Endothelial cell of umbilical vein (primary cell): Measurements from ENCODE around the gene PSMD14. TPM values are rescaled to one million over a fixed set of nuclear protein-coding genes. Genes with fewer than 3 reads are reported as not detected.

Source experiments
- BruUV-seq: library from RNA; stranded (reverse); fragments of 400-500 nt; replicated peaks from 2 replicates; lab custom pipeline; 2021; lab: Mats Ljungman, UMichigan
- CTCF ChIA-PET: fragments of 300-600, 350-600 bp; sonication (Branson Sonifier 250); formaldehyde crosslinking; loops from one replicate; lab custom pipeline; 2021; ENCODE audit warnings: antibody characterized with exemption, inconsistent platforms; lab: Charles Lee
- POLR2A ChIA-PET: fragments of 300-600, 350-600 bp; sonication (Branson Sonifier 250); formaldehyde crosslinking; loops from one replicate; lab custom pipeline; 2021; ENCODE audit warnings: antibody characterized with exemption, inconsistent platforms; lab: Charles Lee
- DNase-seq: peaks from one replicate; pipeline ENCODE4 v3.0.0-alpha.2; 2011; ENCODE audit warnings: low read depth, low spot score
- FAIRE-seq: peaks from 2 replicates; lab custom pipeline; 2011; peaks lifted over from hg19 to GRCh38; lab: Jason Lieb, UNC
- H2AFZ ChIP-seq: 2 replicates; pipeline ENCODE4 v1.6.0; 2012; ENCODE audit warnings: low read depth, low read length, control low read depth, inconsistent platforms
- H3K27ac ChIP-seq: 2 replicates; pipeline ENCODE4 v1.5.1; 2011; ENCODE audit warnings: low read depth, mild to moderate bottlenecking, control low read depth, low read length, moderate library complexity; ENCODE audit not compliant: insufficient read depth
- H3K27me3 ChIP-seq, 2 experiments: 2 replicates each; pipeline versions ENCODE4 v1.6.0 to v1.6.1; 2011; ENCODE audit warnings: low read length in 2 of 2, mixed read lengths in 1 of 2; ENCODE audit not compliant: control insufficient read depth in 2 of 2, insufficient read depth in 2 of 2
- H3K36me3 ChIP-seq, 2 experiments: 2 replicates in 1 of 2; 3 replicates in 1 of 2; pipeline ENCODE4 v1.5.1; 2011; ENCODE audit warnings: low read length in 2 of 2, mild to moderate bottlenecking in 1 of 2, moderate library complexity in 1 of 2; ENCODE audit not compliant: control insufficient read depth in 2 of 2, insufficient read depth in 2 of 2; ENCODE audit errors: extremely low read depth in 1 of 2
- H3K4me1 ChIP-seq: 3 replicates; pipeline ENCODE4 v1.5.1; 2011; ENCODE audit warnings: mild to moderate bottlenecking, low read length; ENCODE audit not compliant: control insufficient read depth, insufficient read depth; ENCODE audit errors: extremely low read depth
- H3K4me2 ChIP-seq: 2 replicates; pipeline ENCODE4 v1.6.1; 2011; ENCODE audit warnings: low read length, control low read depth, mixed read lengths; ENCODE audit not compliant: insufficient read depth
- H3K4me3 ChIP-seq, 3 experiments: fragments of 200-600 bp in 1 of 3; sonication (generic), shearing (Covaris generic) in 1 of 3; replicated peaks in 1 of 3; 2 replicates each; pipeline ENCODE4 v1.5.1; 2011 to 2016; ENCODE audit warnings: control low read depth in 3 of 3, low read length in 3 of 3, mild to moderate bottlenecking in 2 of 3, inconsistent platforms in 1 of 3, low read depth in 1 of 3, moderate library complexity in 1 of 3; ENCODE audit not compliant: insufficient read depth in 1 of 3
- H3K79me2 ChIP-seq: 2 replicates; pipeline ENCODE4 v1.6.0; 2012; ENCODE audit warnings: low read length, inconsistent platforms; ENCODE audit not compliant: control insufficient read depth, insufficient read depth
- H3K9ac ChIP-seq: replicated peaks from 2 replicates; pipeline ENCODE3; 2011; ENCODE audit warnings: low read length, control low read depth; ENCODE audit not compliant: insufficient read depth; ENCODE audit errors: extremely low read depth
- H3K9me1 ChIP-seq: replicated peaks from 3 replicates; pipeline ENCODE4 v1.6.0; 2011; ENCODE audit warnings: mild to moderate bottlenecking, low read length; ENCODE audit not compliant: control insufficient read depth, insufficient read depth; ENCODE audit errors: extremely low read depth
- H3K9me3 ChIP-seq: replicated peaks from 2 replicates; pipeline ENCODE4 v1.5.1; 2012; ENCODE audit warnings: low read length, inconsistent platforms; ENCODE audit not compliant: control insufficient read depth, insufficient read depth
- H4K20me1 ChIP-seq: replicated peaks from 2 replicates; pipeline ENCODE3; 2011; ENCODE audit warnings: mild to moderate bottlenecking, low read length; ENCODE audit not compliant: control insufficient read depth, insufficient read depth; ENCODE audit errors: extremely low read depth
- EZH2 ChIP-seq: IDR thresholded peaks from 2 replicates; pipeline ENCODE4 v1.6.1; 2012; ENCODE audit warnings: borderline replicate concordance, low read depth, mild to moderate bottlenecking, moderate library complexity, low read length, inconsistent platforms; ENCODE audit not compliant: severe bottlenecking
- FOS ChIP-seq: IDR thresholded peaks from 2 replicates; pipeline ENCODE4 v1.6.1; 2011; ENCODE audit warnings: mild to moderate bottlenecking, low read length, moderate library complexity, borderline replicate concordance; ENCODE audit not compliant: insufficient read depth
- GATA2 ChIP-seq: IDR thresholded peaks from 2 replicates; pipeline ENCODE4 v1.7.0; 2011; ENCODE audit warnings: low read depth, mild to moderate bottlenecking, moderate library complexity, mixed read lengths, low read length; ENCODE audit not compliant: insufficient read length, insufficient read depth
- JUN ChIP-seq: IDR thresholded peaks from 2 replicates; pipeline ENCODE4 v1.6.1; 2011; ENCODE audit warnings: borderline replicate concordance, low read depth; ENCODE audit not compliant: insufficient read length, insufficient read depth
- MYC ChIP-seq: IDR thresholded peaks from one replicate; pipeline ENCODE4 v1.6.1; 2011; ENCODE audit warnings: mild to moderate bottlenecking, low read depth, low read length
- POLR2A ChIP-seq: IDR thresholded peaks from 2 replicates; pipeline ENCODE4 v1.6.1; 2012; ENCODE audit warnings: low read depth, mild to moderate bottlenecking, control low read depth, low read length
- POLR2AphosphoS5 ChIP-seq: IDR thresholded peaks from 2 replicates; pipeline ENCODE4 v1.6.1; 2012; ENCODE audit warnings: low read depth, mild to moderate bottlenecking, control low read depth, low read length, moderate library complexity; ENCODE audit not compliant: insufficient read depth
- dilution Hi-C: fragments of 300-500 bp; cut with MboI; formaldehyde crosslinking; loops from one replicate; pipeline ENCODE4 v1.15.0; 2019; ENCODE audit warnings: low sequenced_read_pairs; ENCODE audit not compliant: extremely low pct_ligation_motif_present
- intact Hi-C: fragments of 100-400 bp; cut with micrococcal nuclease; formaldehyde crosslinking; loops from one replicate; pipeline ENCODE4 v1.10.0; 2022
- polyA plus RNA-seq, 4 experiments: library from polyadenylated mRNA; depleted of rRNA in 3 of 4; stranded (reverse) in 3 of 4; unstranded in 1 of 4; fragments of >200 nt; gene quantifications; 2 replicates each; pipeline versions ENCODE4 v1.2.1 to v1.2.3, GENCODE V29; 2011 to 2012; ENCODE audit warnings: missing spikeins in 1 of 4
- total RNA-seq: library from RNA; stranded (reverse); gene quantifications from 2 replicates; pipeline ENCODE4 v1.2.3, GENCODE V29; 2021
- TF ChIP-seq, protein P1 (sequence below), 2 donors: IDR thresholded peaks; 1 replicate in 1 of 2; 2 replicates in 1 of 2; pipeline ENCODE4 v1.5.1; 2011; ENCODE audit warnings: low read length in 2 of 2, mild to moderate bottlenecking in 2 of 2, moderate library complexity in 2 of 2, control low read depth in 1 of 2, inconsistent platforms in 1 of 2, low read depth in 1 of 2; ENCODE audit not compliant: insufficient read depth in 1 of 2; ENCODE audit errors: extremely low read depth in 1 of 2
- TF ChIP-seq, protein P2 (sequence below): IDR thresholded peaks from 2 replicates; pipeline ENCODE4 v1.6.1; 2011; ENCODE audit not compliant: insufficient read depth, insufficient read length

PSMD14 gene
- total and polyA plus RNA-seq, 2 donors (not counting 3 experiments of a cell fraction or from before 2014, with no cell fraction given): 47.6 to 85.4 TPM

DNA sequence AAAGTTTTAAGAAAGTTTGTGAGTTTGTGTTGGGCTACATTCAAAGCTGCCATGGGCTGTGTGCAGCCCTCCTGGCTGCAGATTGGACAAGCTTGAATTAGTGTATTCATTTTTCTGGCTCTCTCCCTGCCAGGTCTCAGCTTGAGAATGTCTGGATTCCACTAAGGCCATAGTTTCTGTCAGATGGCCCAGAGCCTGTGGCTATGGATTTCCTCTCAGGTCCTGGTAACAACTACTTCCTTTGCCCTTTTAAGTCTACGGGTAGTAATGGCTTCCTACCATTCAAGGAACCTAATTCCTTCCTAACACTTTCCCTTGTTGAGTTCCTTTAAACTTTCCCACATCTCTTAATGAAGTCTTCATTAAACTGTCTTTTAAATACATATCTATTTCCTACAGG is 24.3 kb upstream of the PSMD14 start:
- H3K9ac ChIP-seq: no peak overlapping the region
- H3K9me1 ChIP-seq: no peaks in the 10 kb centered on the region
- H3K27me3 ChIP-seq: peaks cover 4 to 5% of the 10 kb centered on the region in 2 experiments
- BruUV-seq: no TSS peak
- H3K27ac ChIP-seq: no peak overlapping the region
- no peak overlapping the region for H3K4me2 ChIP-seq
- no peak for FAIRE-seq
- intact Hi-C loops: no loop called here
- dilution Hi-C loops: no loop called here
- no peaks in the 10 kb centered on the region for H3K4me1 ChIP-seq
- ChIA-PET CTCF (interaction anchor here (1.6 kb wide), 1 partner anchor 10 kb away, joined by 4 read pairs; no protein-coding TSS in a partner anchor), POLR2A (no interaction called here)
- H4K20me1 ChIP-seq: no peaks in the 10 kb centered on the region
- H3K9me3 ChIP-seq: no peaks in the 10 kb centered on the region
- DNase-seq: no peak
- H2AFZ ChIP-seq: no peak overlapping the region
- TF ChIP-seq, protein P1, sequence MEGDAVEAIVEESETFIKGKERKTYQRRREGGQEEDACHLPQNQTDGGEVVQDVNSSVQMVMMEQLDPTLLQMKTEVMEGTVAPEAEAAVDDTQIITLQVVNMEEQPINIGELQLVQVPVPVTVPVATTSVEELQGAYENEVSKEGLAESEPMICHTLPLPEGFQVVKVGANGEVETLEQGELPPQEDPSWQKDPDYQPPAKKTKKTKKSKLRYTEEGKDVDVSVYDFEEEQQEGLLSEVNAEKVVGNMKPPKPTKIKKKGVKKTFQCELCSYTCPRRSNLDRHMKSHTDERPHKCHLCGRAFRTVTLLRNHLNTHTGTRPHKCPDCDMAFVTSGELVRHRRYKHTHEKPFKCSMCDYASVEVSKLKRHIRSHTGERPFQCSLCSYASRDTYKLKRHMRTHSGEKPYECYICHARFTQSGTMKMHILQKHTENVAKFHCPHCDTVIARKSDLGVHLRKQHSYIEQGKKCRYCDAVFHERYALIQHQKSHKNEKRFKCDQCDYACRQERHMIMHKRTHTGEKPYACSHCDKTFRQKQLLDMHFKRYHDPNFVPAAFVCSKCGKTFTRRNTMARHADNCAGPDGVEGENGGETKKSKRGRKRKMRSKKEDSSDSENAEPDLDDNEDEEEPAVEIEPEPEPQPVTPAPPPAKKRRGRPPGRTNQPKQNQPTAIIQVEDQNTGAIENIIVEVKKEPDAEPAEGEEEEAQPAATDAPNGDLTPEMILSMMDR (IDR thresholded peaks at IDR 0.05; ENCODE audit: extremely low read depth in 1 of 2, insufficient read depth in 1 of 2, low read depth in 1 of 2, low read length in 2 of 2): no peak
- no peak for TF ChIP-seq JUN
- TF ChIP-seq POLR2AphosphoS5: no peak
- TF ChIP-seq POLR2A: no peak
- TF ChIP-seq, protein P2, sequence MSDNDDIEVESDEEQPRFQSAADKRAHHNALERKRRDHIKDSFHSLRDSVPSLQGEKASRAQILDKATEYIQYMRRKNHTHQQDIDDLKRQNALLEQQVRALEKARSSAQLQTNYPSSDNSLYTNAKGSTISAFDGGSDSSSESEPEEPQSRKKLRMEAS: no peak
- TF ChIP-seq MYC: no peak
- no peak for TF ChIP-seq GATA2
- no peak for TF ChIP-seq EZH2
- no peak for TF ChIP-seq FOS
- H3K79me2 ChIP-seq: no peaks in the 10 kb centered on the region
- H3K36me3 ChIP-seq: no peaks in the 10 kb centered on the region
- H3K4me3 ChIP-seq: no peak overlapping the region
